C4-2B (cell line): ENCODE results near the gene UGT1A8.

Source experiments
- H3K27ac ChIP-seq: fragments of 450-650 bp; 2 replicates; pipeline ENCODE4 v1.5.1; 2017
- ZFX ChIP-seq: fragments of 450-650 bp; IDR thresholded peaks from 2 replicates; pipeline ENCODE4 v1.6.1; 2017
- TF ChIP-seq, protein P1 (sequence below): fragments of 450-650 bp; conservative IDR thresholded peaks from 2 replicates; pipeline ENCODE4 v1.5.1; 2017; ENCODE audit warnings: mild to moderate bottlenecking

UGT1A8 gene

DNA sequence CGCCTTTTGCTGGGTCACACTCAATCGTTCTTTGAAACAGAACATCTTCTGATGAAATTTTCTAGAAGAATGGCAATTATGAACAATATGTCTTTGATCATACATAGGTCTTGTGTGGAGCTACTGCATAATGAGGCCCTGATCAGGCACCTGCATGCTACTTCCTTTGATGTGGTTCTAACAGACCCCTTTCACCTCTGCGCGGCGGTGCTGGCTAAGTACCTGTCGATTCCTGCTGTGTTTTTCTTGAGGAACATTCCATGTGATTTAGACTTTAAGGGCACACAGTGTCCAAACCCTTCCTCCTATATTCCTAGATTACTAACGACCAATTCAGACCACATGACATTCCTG lies 95.8 kb downstream of the UGT1A8 start:
- H3K27ac ChIP-seq = no peak overlapping the region

GRCh38 chr2:233714121-233714520 lies 96.7 kb downstream of the UGT1A8 start:
- H3K27ac ChIP-seq = no peak overlapping the region
- TF ChIP-seq ZFX = no peak
- TF ChIP-seq, protein P1, sequence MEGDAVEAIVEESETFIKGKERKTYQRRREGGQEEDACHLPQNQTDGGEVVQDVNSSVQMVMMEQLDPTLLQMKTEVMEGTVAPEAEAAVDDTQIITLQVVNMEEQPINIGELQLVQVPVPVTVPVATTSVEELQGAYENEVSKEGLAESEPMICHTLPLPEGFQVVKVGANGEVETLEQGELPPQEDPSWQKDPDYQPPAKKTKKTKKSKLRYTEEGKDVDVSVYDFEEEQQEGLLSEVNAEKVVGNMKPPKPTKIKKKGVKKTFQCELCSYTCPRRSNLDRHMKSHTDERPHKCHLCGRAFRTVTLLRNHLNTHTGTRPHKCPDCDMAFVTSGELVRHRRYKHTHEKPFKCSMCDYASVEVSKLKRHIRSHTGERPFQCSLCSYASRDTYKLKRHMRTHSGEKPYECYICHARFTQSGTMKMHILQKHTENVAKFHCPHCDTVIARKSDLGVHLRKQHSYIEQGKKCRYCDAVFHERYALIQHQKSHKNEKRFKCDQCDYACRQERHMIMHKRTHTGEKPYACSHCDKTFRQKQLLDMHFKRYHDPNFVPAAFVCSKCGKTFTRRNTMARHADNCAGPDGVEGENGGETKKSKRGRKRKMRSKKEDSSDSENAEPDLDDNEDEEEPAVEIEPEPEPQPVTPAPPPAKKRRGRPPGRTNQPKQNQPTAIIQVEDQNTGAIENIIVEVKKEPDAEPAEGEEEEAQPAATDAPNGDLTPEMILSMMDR = no peak

More for the DNA sequence above, 95.8 kb downstream of the UGT1A8 start:
- TF ChIP-seq, protein P1 = no peak
- TF ChIP-seq ZFX = no peak

DNA sequence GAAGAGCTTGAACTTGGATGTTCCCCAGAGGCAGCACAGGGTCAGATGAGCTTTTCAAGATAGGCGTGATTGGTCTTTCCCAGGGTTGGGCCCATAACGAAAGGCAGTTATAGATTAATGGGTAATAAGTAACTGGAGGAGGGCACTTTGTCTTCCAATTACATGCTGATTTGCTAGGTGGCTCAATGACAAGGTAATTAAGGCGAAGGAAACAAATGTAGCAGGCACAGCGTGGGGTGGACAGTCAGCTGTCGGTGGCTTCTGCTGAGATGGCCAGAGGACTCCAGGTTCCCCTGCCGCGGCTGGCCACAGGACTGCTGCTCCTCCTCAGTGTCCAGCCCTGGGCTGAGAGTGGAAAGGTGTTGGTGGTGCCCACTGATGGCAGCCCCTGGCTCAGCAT lies 101.1 kb downstream of the UGT1A8 start, which contains the start of gene UGT1A4:
Gene UGT1A4, plus strand, starts transcription at position 185 of the 400 bp plus-strand sequence. Its CDS starts 85 bp downstream, at position 270.
- H3K27ac ChIP-seq = no peak within 1 kb of the TSS
- TF ChIP-seq ZFX = no peak
- TF ChIP-seq, protein P1 = no peak

DNA sequence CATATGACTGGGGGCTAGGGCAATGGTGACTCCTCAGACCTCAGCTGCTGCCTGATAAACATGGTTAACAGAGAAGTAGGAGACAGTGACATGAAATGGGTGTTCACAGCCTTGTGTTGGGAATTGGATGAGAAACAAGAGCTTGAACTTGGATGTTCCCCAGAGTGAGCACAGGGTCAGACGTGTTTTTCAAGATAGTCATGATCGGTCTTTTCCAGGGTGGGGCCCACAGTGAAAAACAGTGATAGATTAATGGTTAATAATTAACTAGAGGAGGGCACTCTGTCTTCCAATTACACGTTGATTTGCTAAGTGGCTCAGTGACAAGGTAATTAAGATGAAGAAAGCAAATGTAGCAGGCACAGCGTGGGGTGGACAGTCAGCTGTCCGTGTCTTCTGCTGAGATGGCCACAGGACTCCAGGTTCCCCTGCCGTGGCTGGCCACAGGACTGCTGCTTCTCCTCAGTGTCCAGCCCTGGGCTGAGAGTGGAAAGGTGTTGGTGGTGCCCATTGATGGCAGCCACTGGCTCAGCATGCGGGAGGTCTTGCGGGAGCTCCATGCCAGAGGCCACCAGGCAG lies 111.4 kb downstream of the UGT1A8 start, which contains the start of gene UGT1A3:
Gene UGT1A3, plus strand, starts transcription at position 320 of the 579 bp plus-strand sequence. Its CDS starts 85 bp downstream, at position 405.
- TF ChIP-seq, protein P1 = no peak
- no peak for TF ChIP-seq ZFX
- H3K27ac ChIP-seq = no peak within 1 kb of the TSS

GRCh38 chr2:233736868-233737653 lies 119.6 kb downstream of the UGT1A8 start:
- H3K27ac ChIP-seq = peak overlapping the region; percentile 2; the same call in 1 of the 2 replicates

- TF ChIP-seq, protein P1 = no peak
- no peak for TF ChIP-seq ZFX
- no peak overlapping the region for H3K27ac ChIP-seq
Observed at GRCh38 chr2:233740870-233741269, 123.4 kb downstream of the UGT1A8 start.

- H3K27ac ChIP-seq = no peak overlapping the region
- TF ChIP-seq, protein P1 = no peak
- TF ChIP-seq ZFX = no peak
Observed at GRCh38 chr2:233743464-233744259, 126.2 kb downstream of the UGT1A8 start.
